ENCODE data around the gene NKAIN2. TPM values are rescaled to one million over a fixed set of nuclear protein-coding genes. Genes with fewer than 3 reads are reported as not detected.
"Not testable (repeated sequence)": the region's sequence is repeated elsewhere in the genome, so short reads cannot be mapped to it uniquely, and the experiment has no call there.

The NKAIN2 gene
- total RNA-seq, 2 experiments from 2014 or later = not detected

GRCh38 chr6:124688369-124688768, 884.7 kb downstream of the NKAIN2 start:
- H3K9me3 Mint-ChIP-seq = no peaks in the 10 kb centered on the region
- no peaks in the 10 kb centered on the region for H3K27me3 Mint-ChIP-seq
- H3K4me3 Mint-ChIP-seq = no peak overlapping the region
- H3K36me3 Mint-ChIP-seq = no peaks in the 10 kb centered on the region
- H3K27ac Mint-ChIP-seq = no peak overlapping the region
- H3K4me1 Mint-ChIP-seq = no peaks in the 10 kb centered on the region
- no peak for DNase-seq

DNA sequence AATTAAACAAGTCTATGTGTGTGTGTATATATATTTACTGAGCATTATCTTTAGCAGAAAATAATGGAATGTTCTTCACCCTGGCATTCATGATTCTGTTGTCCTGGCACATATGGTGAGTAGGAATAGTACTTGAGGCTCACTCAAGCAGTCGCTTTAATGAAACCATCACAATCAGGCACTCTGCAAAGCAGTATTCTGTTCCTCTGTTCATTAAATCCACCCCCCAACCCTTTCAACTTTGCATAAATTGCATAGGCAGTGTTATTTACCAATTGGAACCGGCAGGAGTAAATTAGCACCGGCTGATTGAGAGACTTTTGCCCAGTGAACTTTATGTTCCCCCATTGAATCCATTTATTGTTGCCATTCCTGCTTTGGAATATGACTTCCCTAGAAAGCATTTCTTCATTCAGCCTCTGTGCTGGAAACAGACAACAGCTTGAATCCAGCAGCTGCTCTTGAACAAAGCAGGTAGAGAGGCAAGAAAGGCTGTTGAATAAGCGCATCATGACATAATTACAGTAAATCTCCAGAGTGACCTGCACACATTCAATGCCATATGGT, 890.6 kb downstream of the NKAIN2 start:
- H3K9me3 Mint-ChIP-seq = no peaks in the 10 kb centered on the region
- no peaks in the 10 kb centered on the region for H3K36me3 Mint-ChIP-seq
- no peaks in the 10 kb centered on the region for H3K4me1 Mint-ChIP-seq
- H3K4me3 Mint-ChIP-seq = no peak overlapping the region
- H3K27ac Mint-ChIP-seq = no peak overlapping the region
- no peaks in the 10 kb centered on the region for H3K27me3 Mint-ChIP-seq
- DNase-seq = no peak

DNA sequence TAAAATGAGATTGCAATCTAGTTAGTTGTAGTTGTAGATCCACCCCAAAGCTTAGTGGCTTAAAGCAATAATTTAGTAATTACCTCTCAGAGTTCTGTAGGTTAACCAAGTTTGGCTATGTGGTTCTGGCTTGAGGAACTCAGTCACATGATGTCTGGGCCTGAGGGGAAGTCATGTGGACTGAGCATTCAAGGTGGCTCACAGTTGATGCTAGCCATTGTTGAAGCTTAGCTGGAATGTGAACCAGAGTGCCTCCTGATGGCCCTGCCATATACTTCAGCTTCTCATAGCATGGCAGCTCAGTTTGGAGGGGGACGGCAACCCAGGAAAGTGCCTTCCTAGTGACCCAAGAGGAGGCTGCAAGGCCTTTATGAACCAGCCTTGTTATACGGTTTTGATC, 895.4 kb downstream of the NKAIN2 start:
- Mint-ChIP-seq H3K27me3 (no peaks in the 10 kb centered on the region), H3K27ac (no peak overlapping the region), H3K9me3 (no peaks in the 10 kb centered on the region), H3K4me1 (no peaks in the 10 kb centered on the region), H3K36me3 (no peaks in the 10 kb centered on the region), H3K4me3 (no peak overlapping the region)
- no peak for DNase-seq

GRCh38 chr6:124703541-124703940, 899.9 kb downstream of the NKAIN2 start:
- H3K9me3 Mint-ChIP-seq = peaks cover 2% of the 10 kb centered on the region
- H3K27ac Mint-ChIP-seq = no peak overlapping the region
- no peaks in the 10 kb centered on the region for H3K36me3 Mint-ChIP-seq
- no peak for DNase-seq
- H3K27me3 Mint-ChIP-seq = no peaks in the 10 kb centered on the region
- no peak overlapping the region for H3K4me3 Mint-ChIP-seq
- no peaks in the 10 kb centered on the region for H3K4me1 Mint-ChIP-seq

GRCh38 chr6:124712532-124712931, 908.9 kb downstream of the NKAIN2 start:
- H3K27ac Mint-ChIP-seq, H3K9me3 Mint-ChIP-seq, H3K4me3 Mint-ChIP-seq, DNase-seq, H3K4me1 Mint-ChIP-seq, H3K27me3 Mint-ChIP-seq, H3K36me3 Mint-ChIP-seq: not testable (repeated sequence)

GRCh38 chr6:124714728-124715127, 911.1 kb downstream of the NKAIN2 start:
- Mint-ChIP-seq H3K27me3 (no peaks in the 10 kb centered on the region), H3K36me3 (no peaks in the 10 kb centered on the region), H3K4me1 (no peaks in the 10 kb centered on the region), H3K27ac (no peak overlapping the region), H3K9me3 (no peaks in the 10 kb centered on the region), H3K4me3 (no peak overlapping the region)
- no peak for DNase-seq

GRCh38 chr6:124719913-124720312, 916.2 kb downstream of the NKAIN2 start:
- Mint-ChIP-seq H3K27ac (no peak overlapping the region), H3K4me1 (no peaks in the 10 kb centered on the region), H3K4me3 (no peak overlapping the region), H3K9me3 (no peaks in the 10 kb centered on the region), H3K27me3 (no peaks in the 10 kb centered on the region), H3K36me3 (no peaks in the 10 kb centered on the region)
- no peak for DNase-seq

- no peaks in the 10 kb centered on the region for H3K36me3 Mint-ChIP-seq
- H3K27me3 Mint-ChIP-seq = no peaks in the 10 kb centered on the region
- H3K27ac Mint-ChIP-seq = no peak overlapping the region
- H3K4me3 Mint-ChIP-seq = no peak overlapping the region
- no peaks in the 10 kb centered on the region for H3K4me1 Mint-ChIP-seq
- peaks cover 2% of the 10 kb centered on the region for H3K9me3 Mint-ChIP-seq
- DNase-seq = no peak
These were observed 917.7 kb downstream of the NKAIN2 start for GRCh38 chr6:124721331-124721730.

DNA sequence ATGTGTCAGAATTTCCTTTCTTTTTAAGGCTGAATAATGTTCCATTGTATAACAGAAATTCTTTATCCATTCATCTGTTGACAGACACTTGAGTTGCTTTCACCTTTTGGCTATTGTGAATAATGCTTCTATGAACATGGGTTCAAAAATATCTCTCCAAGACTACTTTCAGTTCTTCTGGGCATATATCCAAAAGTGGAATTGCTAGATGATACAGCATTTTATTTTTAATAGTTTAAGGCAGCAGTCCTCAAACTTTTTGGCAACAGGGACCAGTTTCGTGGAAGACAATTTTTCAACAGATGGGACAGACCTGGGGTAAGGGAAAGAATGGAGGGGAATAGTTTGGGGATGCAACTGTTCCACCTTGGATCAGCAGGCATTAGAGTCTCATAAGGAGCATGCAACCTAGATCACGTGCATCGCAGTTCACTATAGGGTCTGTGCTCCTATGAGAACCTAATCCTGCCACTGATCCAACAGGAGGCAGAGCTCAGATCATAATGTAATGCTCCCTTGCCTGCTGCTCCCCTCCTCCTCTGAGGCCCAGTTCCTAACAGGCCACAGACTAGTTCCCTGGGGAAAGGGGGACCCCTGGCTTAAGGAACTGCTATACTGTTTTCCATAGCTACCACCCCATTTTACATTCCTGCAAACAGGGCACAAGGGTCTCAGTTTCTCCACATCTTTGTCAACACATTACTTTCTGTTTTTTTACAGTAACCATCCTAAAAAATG, 918.6 kb downstream of the NKAIN2 start:
- H3K36me3 Mint-ChIP-seq = no peaks in the 10 kb centered on the region
- DNase-seq = no peak
- no peaks in the 10 kb centered on the region for H3K4me1 Mint-ChIP-seq
- peaks cover 2% of the 10 kb centered on the region for H3K9me3 Mint-ChIP-seq
- no peak overlapping the region for H3K27ac Mint-ChIP-seq
- H3K4me3 Mint-ChIP-seq = no peak overlapping the region
- H3K27me3 Mint-ChIP-seq = no peaks in the 10 kb centered on the region

GRCh38 chr6:124723671-124724070, 920.0 kb downstream of the NKAIN2 start:
- Mint-ChIP-seq H3K27me3 (no peaks in the 10 kb centered on the region), H3K36me3 (no peaks in the 10 kb centered on the region), H3K27ac (no peak overlapping the region), H3K4me3 (no peak overlapping the region), H3K9me3 (peaks cover 2% of the 10 kb centered on the region), H3K4me1 (no peaks in the 10 kb centered on the region)
- no peak for DNase-seq

DNA sequence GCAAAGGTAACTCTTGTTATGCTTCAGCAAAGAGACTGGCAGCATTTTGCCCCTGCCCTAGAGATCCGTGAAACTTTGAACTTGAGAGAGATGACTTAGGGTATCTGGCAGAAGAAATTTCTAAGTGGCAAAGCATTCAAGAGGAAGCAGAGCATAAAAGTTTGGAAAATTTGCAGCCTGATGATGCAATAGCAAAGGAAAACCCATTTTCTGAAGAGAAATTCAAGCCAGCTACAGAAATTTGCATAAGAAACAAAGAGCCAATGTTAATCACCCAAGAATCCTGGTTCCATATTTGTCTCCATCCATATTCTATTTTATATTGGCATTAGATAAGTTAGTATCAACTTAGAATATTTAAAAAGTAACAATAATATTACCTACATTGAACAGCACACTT, 934.1 kb downstream of the NKAIN2 start:
- H3K9me3 Mint-ChIP-seq = peaks cover 12% of the 10 kb centered on the region
- H3K27ac Mint-ChIP-seq, H3K4me1 Mint-ChIP-seq, DNase-seq, H3K27me3 Mint-ChIP-seq, H3K36me3 Mint-ChIP-seq, H3K4me3 Mint-ChIP-seq: not testable (repeated sequence)

DNA sequence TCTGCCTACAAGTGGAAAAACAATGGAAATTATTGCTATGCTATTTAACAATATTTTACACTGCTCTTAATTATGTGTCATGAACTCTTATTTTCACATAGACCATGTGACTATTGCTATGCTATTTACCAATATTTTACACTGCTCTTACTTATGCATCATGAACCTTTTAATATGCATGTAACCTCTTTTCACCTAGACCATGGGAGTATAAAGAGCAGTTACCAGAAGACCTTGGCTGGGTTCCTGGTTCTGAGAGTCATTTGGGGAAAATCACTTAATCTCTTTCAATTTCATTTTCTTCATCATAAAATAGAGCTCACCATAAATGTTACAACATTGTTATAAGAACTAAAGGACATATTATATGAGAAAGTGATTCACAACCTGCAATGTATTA, 934.8 kb downstream of the NKAIN2 start:
- H3K4me1 Mint-ChIP-seq = no peaks in the 10 kb centered on the region
- H3K9me3 Mint-ChIP-seq = peaks cover 7% of the 10 kb centered on the region
- H3K36me3 Mint-ChIP-seq = no peaks in the 10 kb centered on the region

DNA sequence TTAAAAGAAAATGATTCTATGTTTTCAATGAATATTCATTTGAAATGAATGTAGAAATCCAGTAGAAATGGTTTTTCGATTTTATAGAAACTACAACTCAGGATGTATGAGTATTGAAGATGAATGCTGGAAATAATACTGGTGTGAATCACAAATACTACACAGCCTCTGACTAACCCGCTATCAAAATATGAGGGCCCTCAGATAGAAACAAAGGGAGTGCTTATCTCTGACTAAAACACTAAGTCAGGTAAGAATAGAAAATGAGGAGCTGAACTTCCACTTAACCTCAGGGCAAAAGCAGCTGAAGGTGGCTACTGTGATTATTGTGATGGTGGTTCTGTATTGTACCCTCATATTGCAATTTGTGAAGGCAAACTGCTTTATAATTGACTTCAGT, 937.7 kb downstream of the NKAIN2 start:
- H3K9me3 Mint-ChIP-seq = peaks cover 1% of the 10 kb centered on the region
- no peak for DNase-seq
- H3K27me3 Mint-ChIP-seq = no peaks in the 10 kb centered on the region
- H3K36me3 Mint-ChIP-seq = no peaks in the 10 kb centered on the region
- H3K27ac Mint-ChIP-seq = no peak overlapping the region
- H3K4me3 Mint-ChIP-seq = no peak overlapping the region
- no peaks in the 10 kb centered on the region for H3K4me1 Mint-ChIP-seq

More for the DNA sequence above, 934.8 kb downstream of the NKAIN2 start:
- H3K27ac Mint-ChIP-seq = no peak overlapping the region
- H3K27me3 Mint-ChIP-seq = no peaks in the 10 kb centered on the region
- DNase-seq = no peak
- no peak overlapping the region for H3K4me3 Mint-ChIP-seq

DNA sequence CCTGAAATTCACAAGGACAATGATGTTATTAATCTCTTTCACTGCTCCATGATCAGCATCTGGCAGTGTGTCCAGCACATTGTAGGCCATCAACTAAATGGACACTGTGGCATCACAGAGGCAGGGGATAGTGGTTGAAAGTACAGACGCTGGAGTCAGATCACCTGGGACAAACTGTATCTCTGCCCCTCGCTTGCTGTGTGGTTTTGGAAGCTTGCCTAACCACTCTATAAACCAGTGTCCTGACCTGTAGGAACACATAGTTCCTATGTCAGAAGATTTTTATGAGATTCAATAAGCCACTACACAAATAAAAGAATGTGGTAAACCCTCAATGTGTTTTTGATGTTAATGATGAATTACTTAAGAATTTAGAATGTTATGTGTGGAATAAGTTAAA, 939.3 kb downstream of the NKAIN2 start:
- DNase-seq = no peak
- Mint-ChIP-seq H3K36me3 (no peaks in the 10 kb centered on the region), H3K4me3 (no peak overlapping the region), H3K27ac (no peak overlapping the region), H3K4me1 (no peaks in the 10 kb centered on the region), H3K27me3 (no peaks in the 10 kb centered on the region), H3K9me3 (no peaks in the 10 kb centered on the region)

GRCh38 chr6:124743420-124743819, 939.8 kb downstream of the NKAIN2 start:
- H3K36me3 Mint-ChIP-seq = no peaks in the 10 kb centered on the region
- H3K9me3 Mint-ChIP-seq = no peaks in the 10 kb centered on the region
- H3K27me3 Mint-ChIP-seq = no peaks in the 10 kb centered on the region
- no peak overlapping the region for H3K27ac Mint-ChIP-seq
- H3K4me1 Mint-ChIP-seq = no peaks in the 10 kb centered on the region
- H3K4me3 Mint-ChIP-seq = no peak overlapping the region
- DNase-seq = no peak

DNA sequence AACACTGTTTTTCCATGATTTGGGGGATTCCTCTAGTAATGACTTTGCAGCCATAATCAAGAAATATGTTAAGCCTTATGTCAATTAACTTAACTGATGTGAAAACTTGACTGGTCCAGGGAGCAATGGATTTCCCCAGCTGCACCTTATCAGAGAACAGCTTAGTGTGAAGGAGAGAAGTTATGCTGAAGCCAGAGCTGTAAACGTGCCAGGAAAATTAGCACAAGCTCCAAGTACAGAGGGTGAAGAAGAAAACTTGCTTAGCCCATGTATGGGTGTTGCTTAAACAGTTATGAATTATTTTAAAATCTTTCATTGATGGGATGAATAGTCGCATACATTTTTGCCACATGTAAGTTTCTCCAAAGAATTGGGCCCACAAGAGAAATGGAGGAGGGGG, 943.7 kb downstream of the NKAIN2 start:
- H3K4me3 Mint-ChIP-seq = no peak overlapping the region
- DNase-seq = no peak
- H3K27ac Mint-ChIP-seq = no peak overlapping the region
- H3K4me1 Mint-ChIP-seq = no peaks in the 10 kb centered on the region
- H3K27me3 Mint-ChIP-seq = no peaks in the 10 kb centered on the region
- H3K9me3 Mint-ChIP-seq = no peaks in the 10 kb centered on the region
- no peaks in the 10 kb centered on the region for H3K36me3 Mint-ChIP-seq
